ENCODE measurements around the gene C10orf53.

Gene C10orf53

DNA sequence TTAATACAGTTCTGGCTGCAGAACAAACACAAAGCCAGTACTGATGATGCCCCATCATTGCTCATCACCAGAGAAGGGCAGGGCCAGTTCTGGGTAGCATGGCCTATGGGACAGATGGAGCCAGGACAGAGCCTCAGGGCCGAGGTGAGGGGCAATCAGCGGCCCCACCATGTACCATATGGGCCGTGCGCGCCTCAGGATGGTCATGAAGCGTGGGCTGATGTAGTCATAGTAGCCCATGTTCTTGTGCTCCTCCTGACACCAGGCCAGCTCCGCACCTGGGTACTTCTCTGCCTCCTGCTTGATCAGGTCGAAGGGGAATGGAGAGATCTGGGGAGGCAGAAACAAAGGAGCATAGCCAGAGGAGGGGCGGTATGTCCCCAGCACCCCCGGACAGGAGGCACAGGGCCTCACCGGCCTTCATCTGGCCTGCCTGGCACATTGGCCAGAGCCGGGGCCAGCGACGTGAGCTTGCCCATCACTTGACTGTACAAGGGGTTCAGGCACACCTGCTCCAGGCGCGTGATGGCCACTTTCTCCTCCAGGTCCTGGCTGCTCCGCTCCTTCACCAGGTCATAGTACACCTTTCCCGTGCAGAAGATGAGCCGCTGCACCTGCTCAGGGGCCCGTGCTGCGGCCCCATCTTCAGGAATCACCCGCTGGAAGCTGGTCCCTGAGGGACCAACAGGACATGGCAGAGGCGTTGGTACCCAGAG lies 56.6 kb downstream of the C10orf53 start:
- CTCF ChIA-PET: no interaction called here
- TF ChIP-seq BHLHE40 (IDR thresholded peaks at IDR 0.05; ENCODE audit: borderline replicate concordance) (no peak), NFRKB (IDR thresholded peaks at IDR 0.05) (no peak), PKNOX1 (IDR thresholded peaks at IDR 0.05) (no peak), ZNF384 (IDR thresholded peaks at IDR 0.05) (no peak), CTBP1 (IDR thresholded peaks at IDR 0.05; ENCODE audit: borderline replicate concordance) (no peak), SP1 (IDR thresholded peaks at IDR 0.05) (no peak), L3MBTL2 (conservative IDR thresholded peaks at IDR 0.05) (no peak), SUZ12 (IDR thresholded peaks at IDR 0.05) (no peak), LEF1 (IDR thresholded peaks at IDR 0.05; ENCODE audit: borderline replicate concordance) (no peak)
- POLR2A ChIA-PET: no interaction called here
- DNase-seq (ENCODE audit: extremely low spot score): no peak

GRCh38 chr10:49736564-49737113 lies 57.2 kb downstream of the C10orf53 start:
- DNase-seq (ENCODE audit: extremely low spot score): no peak
- ChIA-PET POLR2A (no interaction called here), CTCF (no interaction called here)
- TF ChIP-seq FOXK2 (IDR thresholded peaks at IDR 0.05) (no peak), SP1 (IDR thresholded peaks at IDR 0.05) (no peak), HDGF (IDR thresholded peaks at IDR 0.05; ENCODE audit: borderline replicate concordance) (no peak), CTBP1 (IDR thresholded peaks at IDR 0.05; ENCODE audit: borderline replicate concordance) (no peak), L3MBTL2 (conservative IDR thresholded peaks at IDR 0.05) (no peak), PKNOX1 (IDR thresholded peaks at IDR 0.05) (no peak), ELF4 (IDR thresholded peaks at IDR 0.05) (no peak), FOXA1 (IDR thresholded peaks at IDR 0.05) (no peak), ZNF384 (IDR thresholded peaks at IDR 0.05) (no peak), LEF1 (IDR thresholded peaks at IDR 0.05; ENCODE audit: borderline replicate concordance) (no peak), BHLHE40 (IDR thresholded peaks at IDR 0.05; ENCODE audit: borderline replicate concordance) (no peak), FOXM1 (IDR thresholded peaks at IDR 0.05; ENCODE audit: borderline replicate concordance) (no peak), TARDBP (IDR thresholded peaks at IDR 0.05) (no peak), NFRKB (IDR thresholded peaks at IDR 0.05) (no peak), SUZ12 (IDR thresholded peaks at IDR 0.05) (no peak), ARNT (IDR thresholded peaks at IDR 0.05) (no peak)

- ChIA-PET POLR2A (no interaction called here), CTCF (no interaction called here)
- TF ChIP-seq FOXM1 (IDR thresholded peaks at IDR 0.05; ENCODE audit: borderline replicate concordance) (no peak), PKNOX1 (IDR thresholded peaks at IDR 0.05) (no peak), SP1 (IDR thresholded peaks at IDR 0.05) (no peak), BHLHE40 (IDR thresholded peaks at IDR 0.05; ENCODE audit: borderline replicate concordance) (no peak), ZNF384 (IDR thresholded peaks at IDR 0.05) (no peak), SUZ12 (IDR thresholded peaks at IDR 0.05) (no peak), ELF4 (IDR thresholded peaks at IDR 0.05) (no peak), L3MBTL2 (conservative IDR thresholded peaks at IDR 0.05) (no peak), HDGF (IDR thresholded peaks at IDR 0.05; ENCODE audit: borderline replicate concordance) (no peak), LEF1 (IDR thresholded peaks at IDR 0.05; ENCODE audit: borderline replicate concordance) (no peak), FOXK2 (IDR thresholded peaks at IDR 0.05) (no peak), FOXA1 (IDR thresholded peaks at IDR 0.05) (no peak), TARDBP (IDR thresholded peaks at IDR 0.05) (no peak), ARNT (IDR thresholded peaks at IDR 0.05) (no peak), CTBP1 (IDR thresholded peaks at IDR 0.05; ENCODE audit: borderline replicate concordance) (no peak), NFRKB (IDR thresholded peaks at IDR 0.05) (no peak)
- DNase-seq (ENCODE audit: extremely low spot score): no peak
These were observed 58.2 kb downstream of the C10orf53 start for GRCh38 chr10:49737474-49738201.

DNA sequence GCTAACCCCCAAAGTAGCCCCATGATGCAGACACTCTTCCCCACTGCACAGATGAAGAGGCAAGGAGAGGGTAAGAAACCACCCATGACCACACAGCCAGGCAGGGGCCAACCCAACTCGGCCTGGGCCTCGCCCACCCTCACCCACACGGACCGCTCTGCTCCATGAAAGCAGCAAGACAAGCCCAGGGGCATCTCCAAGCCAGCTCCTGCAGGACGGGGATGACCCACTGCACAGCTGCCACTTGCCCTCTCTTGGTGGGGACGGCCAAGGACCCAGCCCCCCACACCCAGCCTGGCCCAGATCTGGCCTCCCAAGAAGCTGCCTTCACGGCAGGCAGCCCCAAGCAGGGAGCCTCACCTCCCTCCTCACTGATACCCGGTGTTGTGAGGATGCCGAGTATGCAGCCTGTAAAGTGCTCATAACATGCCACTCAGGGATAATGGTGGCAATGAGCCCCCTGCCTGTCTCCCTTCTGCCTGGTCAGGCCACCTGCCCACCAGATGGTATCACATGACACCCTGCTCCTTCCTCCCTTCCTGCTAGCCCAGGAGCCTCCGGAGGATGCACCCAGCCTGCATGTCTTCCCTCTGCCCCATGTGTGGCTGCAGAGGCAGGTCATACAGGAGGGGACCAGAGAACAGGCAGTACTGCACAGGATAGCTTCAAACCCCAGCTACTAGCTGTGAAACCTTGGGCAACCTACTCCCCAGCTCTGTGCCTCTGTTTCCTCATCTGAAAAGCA lies 59.3 kb downstream of the C10orf53 start:
- POLR2A ChIA-PET: no interaction called here
- TF ChIP-seq ZNF384 (IDR thresholded peaks at IDR 0.05): no peak
- no peak for TF ChIP-seq SUZ12 (IDR thresholded peaks at IDR 0.05)
- no peak for TF ChIP-seq HDGF (IDR thresholded peaks at IDR 0.05; ENCODE audit: borderline replicate concordance)
- no peak for TF ChIP-seq BHLHE40 (IDR thresholded peaks at IDR 0.05; ENCODE audit: borderline replicate concordance)

DNA sequence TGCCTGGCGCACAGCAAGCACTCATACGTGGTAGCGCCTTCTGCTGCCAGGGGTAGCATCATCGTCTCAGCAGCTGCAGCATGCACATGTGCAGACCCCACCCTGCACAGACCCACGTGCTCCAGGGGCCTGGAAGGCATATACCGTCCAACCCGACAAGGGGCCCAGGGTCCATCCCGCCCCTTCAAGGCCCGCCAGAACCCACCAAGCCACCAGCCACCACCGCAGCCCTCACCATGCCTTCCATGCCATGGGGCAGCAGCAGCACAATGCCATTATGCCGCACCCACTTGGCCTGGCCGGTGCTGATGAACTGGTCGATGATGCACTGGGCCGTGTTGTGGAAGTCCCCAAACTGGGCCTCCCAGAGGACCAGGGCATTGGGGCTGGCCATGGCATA lies 60.0 kb downstream of the C10orf53 start:
- ChIA-PET CTCF (no interaction called here), POLR2A (no interaction called here)
- TF ChIP-seq FOXK2 (IDR thresholded peaks at IDR 0.05): no peak
- TF ChIP-seq ARNT (IDR thresholded peaks at IDR 0.05): no peak
- no peak for TF ChIP-seq CTBP1 (IDR thresholded peaks at IDR 0.05; ENCODE audit: borderline replicate concordance)
- TF ChIP-seq ELF4 (IDR thresholded peaks at IDR 0.05): no peak
- no peak for TF ChIP-seq FOXA1 (IDR thresholded peaks at IDR 0.05)
- no peak for TF ChIP-seq L3MBTL2 (conservative IDR thresholded peaks at IDR 0.05)
- TF ChIP-seq SP1 (IDR thresholded peaks at IDR 0.05): no peak
- TF ChIP-seq PKNOX1 (IDR thresholded peaks at IDR 0.05): no peak
- no peak for TF ChIP-seq FOXM1 (IDR thresholded peaks at IDR 0.05; ENCODE audit: borderline replicate concordance)
- TF ChIP-seq BHLHE40 (IDR thresholded peaks at IDR 0.05; ENCODE audit: borderline replicate concordance): no peak
- no peak for TF ChIP-seq LEF1 (IDR thresholded peaks at IDR 0.05; ENCODE audit: borderline replicate concordance)
- no peak for TF ChIP-seq NFRKB (IDR thresholded peaks at IDR 0.05)
- TF ChIP-seq HDGF (IDR thresholded peaks at IDR 0.05; ENCODE audit: borderline replicate concordance): no peak
- no peak for TF ChIP-seq TARDBP (IDR thresholded peaks at IDR 0.05)
- TF ChIP-seq SUZ12 (IDR thresholded peaks at IDR 0.05): no peak
- TF ChIP-seq ZNF384 (IDR thresholded peaks at IDR 0.05): no peak
- DNase-seq (ENCODE audit: extremely low spot score): no peak

More for the DNA sequence above, 59.3 kb downstream of the C10orf53 start:
- CTCF ChIA-PET: no interaction called here
- DNase-seq (ENCODE audit: extremely low spot score): no peak

Data from HEK293T (cell line).